Epithelial cell of proximal tubule (primary cell): ENCODE results near the gene ZNF536. TPM values are rescaled to one million over a fixed set of nuclear protein-coding genes. Genes with fewer than 3 reads are reported as not detected.

ENCODE experiments used
- DNase-seq: peaks from one replicate; pipeline ENCODE4 v3.0.0-alpha.2; 2011; ENCODE audit warnings: low read depth
- H3K4me3 ChIP-seq: 2 replicates; pipeline ENCODE4 v1.5.1; 2011; ENCODE audit warnings: low read depth, mild to moderate bottlenecking, low read length
- CTCF ChIP-seq: conservative IDR thresholded peaks from 2 replicates; pipeline ENCODE4 v1.5.1; 2012; ENCODE audit warnings: low read depth, mild to moderate bottlenecking, low read length
- total RNA-seq: library from RNA; depleted of rRNA; stranded (reverse); fragments of >200 nt; gene quantifications from 2 replicates; pipeline ENCODE4 v1.2.3, GENCODE V29; 2015

ZNF536 gene
- total RNA-seq, 1 donor from 2014 or later = not detected

- H3K4me3 ChIP-seq = no peak overlapping the region
- no peak for TF ChIP-seq CTCF
Measured at GRCh38 chr19:30604657-30605056, 232.5 kb downstream of the ZNF536 start.

GRCh38 chr19:30605333-30605732 is 233.1 kb downstream of the ZNF536 start:
- DNase-seq = no peak
- no peak for TF ChIP-seq CTCF
- H3K4me3 ChIP-seq = no peak overlapping the region

More at GRCh38 chr19:30604657-30605056, 232.5 kb downstream of the ZNF536 start:
- DNase-seq = no peak

- no peak for TF ChIP-seq CTCF
- DNase-seq = no peak
- no peak overlapping the region for H3K4me3 ChIP-seq
Measured at GRCh38 chr19:30606114-30607050, 234.2 kb downstream of the ZNF536 start.
